GM10266 (cell line): ENCODE measurements around the gene ZDHHC17.

Source experiments
- DNase-seq: peaks from one replicate; pipeline ENCODE4 v3.0.0; 2012; ENCODE audit errors: extremely low spot score
- CTCF ChIP-seq: IDR thresholded peaks from 2 replicates; pipeline ENCODE4 v1.5.1; 2012; ENCODE audit warnings: mild to moderate bottlenecking, low read depth; ENCODE audit not compliant: control insufficient read depth, insufficient read depth; ENCODE audit errors: missing control alignments

Gene ZDHHC17

GRCh38 chr12:76763746-76764675 is at the start of gene ZDHHC17:
Gene ZDHHC17 (plus strand): TSS chr12:76764115. CDS start chr12:76764237, 122 bp downstream.
- peak; percentile 87 for DNase-seq
- TF ChIP-seq CTCF = no peak

GRCh38 chr12:76714415-76714814 is 49.5 kb upstream of the ZDHHC17 start:
- no peak for DNase-seq
- no peak for TF ChIP-seq CTCF

GRCh38 chr12:76714861-76715260 is 49.1 kb upstream of the ZDHHC17 start:
- no peak for DNase-seq
- no peak for TF ChIP-seq CTCF

GRCh38 chr12:76715332-76715731 is 48.6 kb upstream of the ZDHHC17 start:
- no peak for DNase-seq
- no peak for TF ChIP-seq CTCF

GRCh38 chr12:76717314-76717713 is 46.6 kb upstream of the ZDHHC17 start:
- TF ChIP-seq CTCF = no peak
- no peak for DNase-seq

- DNase-seq = no peak
- TF ChIP-seq CTCF = no peak
Measured at GRCh38 chr12:76719171-76720041, 44.5 kb upstream of the ZDHHC17 start.
